H9 (cell line): ENCODE data around the gene LFNG. TPM values are rescaled to one million over a fixed set of nuclear protein-coding genes. Genes with fewer than 3 reads are reported as not detected.
"Not testable (repeated sequence)": the region's sequence is repeated elsewhere in the genome, so short reads cannot be mapped to it uniquely, and the experiment has no call there.

Experiments
- DNase-seq: peaks from one replicate; pipeline ENCODE4 v3.0.0-alpha.2; 2017
- H2AFZ ChIP-seq: one replicate; pipeline ENCODE4 v1.6.1; 2013; ENCODE audit warnings: mild to moderate bottlenecking, low read length, control low read depth, moderate library complexity
- H2AK5ac ChIP-seq: 2 replicates; pipeline ENCODE4 v1.6.1; 2013; ENCODE audit warnings: low read length, control low read depth, mixed read lengths; ENCODE audit not compliant: insufficient read length
- H2BK120ac ChIP-seq: one replicate; pipeline ENCODE4 v1.6.1; 2013; ENCODE audit warnings: low read depth, mild to moderate bottlenecking, low read length, control low read depth, inconsistent platforms; ENCODE audit not compliant: poor library complexity, severe bottlenecking
- H2BK12ac ChIP-seq: 2 replicates; pipeline ENCODE4 v1.6.1; 2013; ENCODE audit warnings: low read length, control low read depth, mixed read lengths, low read depth; ENCODE audit not compliant: insufficient read length
- H2BK15ac ChIP-seq: 2 replicates; pipeline ENCODE4 v1.6.1; 2013; ENCODE audit warnings: low read depth, low read length, control low read depth
- H2BK20ac ChIP-seq: one replicate; pipeline ENCODE4 v1.6.1; 2013; ENCODE audit warnings: low read depth, mild to moderate bottlenecking, low read length, control low read depth, inconsistent platforms; ENCODE audit not compliant: poor library complexity, severe bottlenecking
- H2BK5ac ChIP-seq: 2 replicates; pipeline ENCODE4 v1.6.1; 2013; ENCODE audit warnings: low read length, control low read depth, mixed read lengths; ENCODE audit not compliant: insufficient read length
- H3K14ac ChIP-seq: 2 replicates; pipeline ENCODE4 v1.6.1; 2013; ENCODE audit warnings: low read length, control low read depth; ENCODE audit not compliant: insufficient read depth
- H3K18ac ChIP-seq: 2 replicates; pipeline ENCODE4 v1.6.1; 2013; ENCODE audit warnings: low read depth, mild to moderate bottlenecking, mixed read lengths, low read length, control low read depth; ENCODE audit not compliant: insufficient read length
- H3K23ac ChIP-seq: 2 replicates; pipeline ENCODE4 v1.6.1; 2013; ENCODE audit warnings: low read length, control low read depth, mixed read lengths, low read depth; ENCODE audit not compliant: insufficient read length
- H3K23me2 ChIP-seq: 2 replicates; pipeline ENCODE4 v1.6.1; 2013; ENCODE audit warnings: low read depth, mild to moderate bottlenecking, mixed read lengths, low read length, control low read depth; ENCODE audit not compliant: insufficient read length, poor library complexity, severe bottlenecking
- H3K27ac ChIP-seq: 2 replicates; pipeline ENCODE4 v1.5.1; 2013; ENCODE audit warnings: low read length, control low read depth, mixed read lengths, low read depth; ENCODE audit not compliant: insufficient read length
- H3K27me3 ChIP-seq: 2 replicates; pipeline ENCODE4 v1.6.1; 2013; ENCODE audit warnings: low read length, control low read depth, inconsistent platforms; ENCODE audit not compliant: insufficient read depth
- H3K4ac ChIP-seq: 2 replicates; pipeline ENCODE4 v1.6.1; 2013; ENCODE audit warnings: low read depth, mild to moderate bottlenecking, control low read depth, inconsistent platforms, low read length, moderate library complexity
- H3K4me1 ChIP-seq: 2 replicates; pipeline ENCODE4 v1.6.1; 2013; ENCODE audit warnings: low read length, control low read depth, inconsistent platforms; ENCODE audit not compliant: insufficient read depth
- H3K4me2 ChIP-seq: 2 replicates; pipeline ENCODE4 v1.6.1; 2013; ENCODE audit warnings: low read length, control low read depth, mixed read lengths; ENCODE audit not compliant: insufficient read length, insufficient read depth
- H3K56ac ChIP-seq: 2 replicates; pipeline ENCODE4 v1.6.1; 2013; ENCODE audit warnings: low read depth, mild to moderate bottlenecking, mixed read lengths, low read length, control low read depth; ENCODE audit not compliant: insufficient read length
- H3K79me1 ChIP-seq: 2 replicates; pipeline ENCODE4 v1.6.1; 2013; ENCODE audit warnings: low read depth, mild to moderate bottlenecking, moderate library complexity, low read length, control low read depth, inconsistent platforms; ENCODE audit not compliant: insufficient read depth, poor library complexity, severe bottlenecking
- H3K79me2 ChIP-seq: 2 replicates; pipeline ENCODE4 v1.6.1; 2013; ENCODE audit warnings: low read length, control low read depth, inconsistent platforms; ENCODE audit not compliant: insufficient read depth
- H3K9ac ChIP-seq: 2 replicates; pipeline ENCODE4 v1.6.1; 2013; ENCODE audit warnings: low read length, control low read depth, mixed read lengths; ENCODE audit not compliant: insufficient read length; ENCODE audit errors: extremely low read depth
- H3K9me3 ChIP-seq: one replicate; pipeline ENCODE4 v1.6.1; 2013; ENCODE audit warnings: low read depth, low read length, inconsistent platforms; ENCODE audit not compliant: control insufficient read depth
- H3T11ph ChIP-seq: one replicate; pipeline ENCODE4 v1.6.1; 2013; ENCODE audit warnings: mild to moderate bottlenecking, low read length, control low read depth, inconsistent platforms
- H4K20me1 ChIP-seq: one replicate; pipeline ENCODE4 v1.6.1; 2013; ENCODE audit not compliant: control insufficient read depth, insufficient read length, insufficient read depth
- H4K5ac ChIP-seq: 2 replicates; pipeline ENCODE4 v1.6.1; 2013; ENCODE audit warnings: low read depth, mild to moderate bottlenecking, mixed read lengths, low read length, control low read depth; ENCODE audit not compliant: insufficient read length
- H4K8ac ChIP-seq: replicated peaks from 2 replicates; pipeline ENCODE4 v1.6.1; 2013; ENCODE audit warnings: low read length, control low read depth, mixed read lengths, low read depth; ENCODE audit not compliant: insufficient read length
- H4K91ac ChIP-seq: 2 replicates; pipeline ENCODE4 v1.6.1; 2013; ENCODE audit warnings: low read depth, mild to moderate bottlenecking, moderate library complexity, mixed read lengths, low read length, control low read depth; ENCODE audit not compliant: insufficient read length
- H3K27ac Mint-ChIP-seq, 3 experiments: 2 replicates in 2 of 3; 3 replicates in 1 of 3; pipeline ENCODE4 v1.8.0; 2020 to 2021; ENCODE audit warnings: mixed read lengths in 3 of 3, mild to moderate bottlenecking in 1 of 3, moderate library complexity in 1 of 3
- H3K27me3 Mint-ChIP-seq: 2 replicates; pipeline ENCODE4 v1.8.0; 2021; ENCODE audit warnings: low read depth, mild to moderate bottlenecking, moderate library complexity, mixed read lengths
- H3K36me3 Mint-ChIP-seq, 3 experiments: 2 replicates in 2 of 3; 3 replicates in 1 of 3; pipeline ENCODE4 v1.8.0; 2020 to 2021; ENCODE audit warnings: low read depth in 3 of 3, mixed read lengths in 3 of 3; ENCODE audit not compliant: insufficient read depth in 1 of 3
- H3K4me1 Mint-ChIP-seq, 2 experiments: 2 replicates each; pipeline ENCODE4 v1.8.0; 2020; ENCODE audit warnings: mixed read lengths in 2 of 2
- H3K4me3 Mint-ChIP-seq, 2 experiments: 2 replicates in 1 of 2; 3 replicates in 1 of 2; pipeline ENCODE4 v1.8.0; 2020 to 2021; ENCODE audit warnings: mild to moderate bottlenecking in 2 of 2, mixed read lengths in 2 of 2, moderate library complexity in 1 of 2
- H3K9me3 Mint-ChIP-seq, 2 experiments: 2 replicates in 1 of 2; 3 replicates in 1 of 2; pipeline ENCODE4 v1.8.0; 2020; ENCODE audit warnings: mild to moderate bottlenecking in 2 of 2, mixed read lengths in 2 of 2, moderate library complexity in 1 of 2
- CTCF ChIP-seq: fragments of 200-600 bp; sonication (generic); conservative IDR thresholded peaks from 3 replicates; pipeline ENCODE4 v1.8.0; 2021; ENCODE audit warnings: antibody characterized with exemption, mild to moderate bottlenecking
- WGBS: extraction: QIAGEN DNeasy Blood & Tissue Kit; methylation state at CpG from one replicate; pipeline ENCODE4 v1.1.7; 2013; ENCODE audit warnings: missing lambda C conversion rate, low lambda C conversion rate, mixed read lengths; ENCODE audit not compliant: insufficient read length; ENCODE audit errors: extremely low coverage; 5-methylcytosine and 5-hydroxymethylcytosine counted together
- total RNA-seq: library from RNA; stranded (reverse); gene quantifications from 2 replicates; pipeline ENCODE4 v1.2.1, GENCODE V29; 2021

LFNG gene
- total RNA-seq, 1 experiment from 2014 or later = 52.9 TPM

- no peak overlapping the region for H2BK20ac ChIP-seq
- H4K8ac ChIP-seq = no peak overlapping the region
- WGBS = no CpG with 5 or more reads among the region's 16 CpGs
- no peak overlapping the region for H2BK5ac ChIP-seq
- 0 out of 2 replicates have a peak overlapping the region, but pooled peaks have one; percentile 49 for H3K14ac ChIP-seq
- no peak overlapping the region for H3K56ac ChIP-seq
- Mint-ChIP-seq H3K27me3 (no peaks in the 10 kb centered on the region), H3K4me1 (peaks cover 23 to 31% of the 10 kb centered on the region in 2 experiments), H3K9me3 (peaks cover 3 to 6% of the 10 kb centered on the region in 2 experiments; a peak in 2 of 5 replicates), H3K27ac (peak overlapping the region; percentile 27 to 70 (median 39); a peak in 3 of 7 replicates), H3K4me3 (no peak overlapping the region), H3K36me3 (peaks cover 0 to 29% (median 28%) of the 10 kb centered on the region in 3 experiments; a peak in 6 of 7 replicates)
- no peaks in the 10 kb centered on the region for H4K20me1 ChIP-seq
- H3K4me1 ChIP-seq = no peaks in the 10 kb centered on the region; the same call in 1 of the 2 replicates
- no peak overlapping the region for H3T11ph ChIP-seq
- no peak overlapping the region for H3K18ac ChIP-seq
- H3K4ac ChIP-seq = no peak overlapping the region
- no peak overlapping the region for H2BK12ac ChIP-seq
- no peak overlapping the region for H3K9ac ChIP-seq
- H2AK5ac ChIP-seq = no peak overlapping the region
- DNase-seq = no peak
- no peak overlapping the region for H4K5ac ChIP-seq
- TF ChIP-seq CTCF = no peak
- no peaks in the 10 kb centered on the region for H3K9me3 ChIP-seq
- H4K91ac ChIP-seq = no peak overlapping the region
- no peak overlapping the region for H3K23ac ChIP-seq
- H3K4me2 ChIP-seq = no peak overlapping the region
- no peak overlapping the region for H2BK15ac ChIP-seq
- no peak overlapping the region for H3K27ac ChIP-seq
- no peak overlapping the region for H2BK120ac ChIP-seq
- no peaks in the 10 kb centered on the region for H3K23me2 ChIP-seq
- H3K27me3 ChIP-seq = no peaks in the 10 kb centered on the region
- H2AFZ ChIP-seq = no peak overlapping the region
- no peaks in the 10 kb centered on the region for H3K79me2 ChIP-seq
- no peaks in the 10 kb centered on the region for H3K79me1 ChIP-seq
Observed at GRCh38 chr7:2530071-2530987, 10.8 kb downstream of the LFNG start.

- not testable (repeated sequence) for H3T11ph ChIP-seq, H4K91ac ChIP-seq, H4K20me1 ChIP-seq, H3K4me2 ChIP-seq, H3K79me1 ChIP-seq, H3K9me3 ChIP-seq, H3K23me2 ChIP-seq, H3K4ac ChIP-seq, H3K27me3 ChIP-seq, H3K18ac ChIP-seq, H2BK120ac ChIP-seq, H3K9ac ChIP-seq, DNase-seq, H3K79me2 ChIP-seq, H2BK20ac ChIP-seq, H4K5ac ChIP-seq, H2AK5ac ChIP-seq, H2AFZ ChIP-seq, H3K9me3 Mint-ChIP-seq, H3K27ac ChIP-seq, H3K4me1 ChIP-seq, H3K56ac ChIP-seq, H3K27me3 Mint-ChIP-seq, H2BK12ac ChIP-seq, H2BK15ac ChIP-seq, H3K23ac ChIP-seq, H3K4me3 Mint-ChIP-seq, H4K8ac ChIP-seq, H2BK5ac ChIP-seq
- H3K14ac ChIP-seq = 0 out of 2 replicates have a peak overlapping the region, but pooled peaks have one; percentile 26
- WGBS = no CpG with 5 or more reads among the region's 43 CpGs
- Mint-ChIP-seq H3K4me1 (peaks cover 20 to 25% of the 10 kb centered on the region in 2 experiments), H3K36me3 (peaks cover 0 to 25% (median 22%) of the 10 kb centered on the region in 3 experiments; a peak in 6 of 7 replicates), H3K27ac (peak overlapping the region; percentile 27 to 70 (median 39); a peak in 4 of 7 replicates)
Observed at GRCh38 chr7:2530994-2531795, 11.6 kb downstream of the LFNG start.
